Measurements from ENCODE around the gene DGKG.

DNA sequence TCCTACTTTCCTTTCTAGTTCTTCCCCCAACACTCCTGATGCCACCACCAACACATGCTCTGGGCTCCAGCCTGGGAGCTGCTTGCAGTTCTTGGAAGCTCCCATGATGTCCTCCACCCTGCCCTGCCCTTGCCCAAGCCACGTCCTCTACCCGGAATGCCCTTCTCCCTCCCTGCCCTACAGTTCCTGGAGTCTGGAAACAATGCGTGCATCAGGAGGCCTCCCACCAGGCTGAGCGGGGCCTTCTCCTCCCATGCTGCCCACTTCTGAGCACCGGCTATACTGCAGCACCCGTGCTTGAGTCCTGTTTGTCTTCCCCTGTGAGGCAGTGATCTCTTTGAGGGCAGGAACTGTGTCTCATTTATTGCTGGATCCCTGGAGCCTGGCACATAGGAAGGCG is 44.6 kb downstream of the DGKG start:
- TF ChIP-seq POLR2A (IDR thresholded peaks at IDR 0.05) (no peak), CTCF (IDR thresholded peaks at IDR 0.05) (no peak)

Measured in right lobe of liver (tissue), 4 donors.